Spleen (tissue), 7 donors: Measurements from ENCODE around the gene CEP164.

ENCODE experiments used
- CTCF ChIP-seq, 11 experiments: fragments of 200-600 bp in 7 of 11; fragments of 450-650 bp in 4 of 11; sonication (generic) in 4 of 11; IDR thresholded peaks in 8 of 11; conservative IDR thresholded peaks in 3 of 11; 1 replicate in 7 of 11; 2 replicates in 4 of 11; pipeline versions ENCODE4 v1.4.0 to v1.8.0; 2016 to 2021; ENCODE audit warnings: antibody characterized with exemption in 11 of 11, inconsistent platforms in 4 of 11, mild to moderate bottlenecking in 1 of 11
- POLR2A ChIP-seq, 3 donors: fragments of 450-650 bp; IDR thresholded peaks; one replicate each; pipeline ENCODE4 v1.5.1; 2017; ENCODE audit warnings: antibody characterized with exemption in 3 of 3, mild to moderate bottlenecking in 1 of 3
- donor health status: DM: no; HTN: no; CAD: no; lungs with moderate emphysema.
- donor health status: DM: no; HTN: no; CAD: no.
- donor health status: DM: no; HTN: no; CAD: no.

GRCh38 chr11:117462183-117462863, 134.7 kb downstream of the CEP164 start:
- TF ChIP-seq POLR2A (IDR thresholded peaks at IDR 0.05) = no peak
- no peak for TF ChIP-seq CTCF (IDR thresholded peaks at IDR 0.05 in 8 of 11, conservative IDR thresholded peaks at IDR 0.05 in 3 of 11)
